Fibroblast of mammary gland (primary cell): ENCODE measurements around the gene OR10K2.
"Not testable (repeated sequence)": the region's sequence is repeated elsewhere in the genome, so short reads cannot be mapped to it uniquely, and the experiment has no call there.

Experiments used
- DNase-seq: peaks from one replicate; pipeline ENCODE4 v3.0.0-alpha.2; 2010; ENCODE audit warnings: low read depth
- H3K4me3 ChIP-seq: 2 replicates; pipeline ENCODE4 v1.5.1; 2011; ENCODE audit warnings: low read depth, mild to moderate bottlenecking, low read length, moderate library complexity; ENCODE audit not compliant: control insufficient read depth
- CTCF ChIP-seq: conservative IDR thresholded peaks from 2 replicates; pipeline ENCODE4 v1.5.1; 2011; ENCODE audit warnings: low read depth, low read length, inconsistent platforms; ENCODE audit not compliant: control insufficient read depth, insufficient read depth

The OR10K2 gene

GRCh38 chr1:158390331-158390730 is 35.7 kb downstream of the OR10K2 start:
- no peak for DNase-seq
- H3K4me3 ChIP-seq = no peak overlapping the region
- TF ChIP-seq CTCF = no peak

- DNase-seq = no peak
- H3K4me3 ChIP-seq = no peak overlapping the region
- no peak for TF ChIP-seq CTCF
These were observed 51.2 kb downstream of the OR10K2 start for GRCh38 chr1:158374860-158375259.

- H3K4me3 ChIP-seq, DNase-seq: not testable (repeated sequence)
These were observed 51.9 kb downstream of the OR10K2 start for GRCh38 chr1:158374101-158374500.

GRCh38 chr1:158371188-158371953 is 54.7 kb downstream of the OR10K2 start:
- TF ChIP-seq CTCF = no peak
- H3K4me3 ChIP-seq = no peak overlapping the region
- no peak for DNase-seq
